Ascending aorta (tissue), 2 donors: ENCODE results near the gene UBE4A. TPM values are rescaled to one million over a fixed set of nuclear protein-coding genes. Genes with fewer than 3 reads are reported as not detected.

Source experiments
- DNase-seq, 2 donors: peaks; one replicate each; pipeline ENCODE4 v3.0.0-alpha.2; 2019; ENCODE audit warnings: low spot score in 2 of 2
- H3K27ac ChIP-seq, 2 donors: fragments of 200-600 bp; sonication (generic); one replicate each; pipeline ENCODE4 v1.5.1; 2016 to 2017; ENCODE audit warnings: mild to moderate bottlenecking in 1 of 2
- H3K27me3 ChIP-seq: fragments of 200-600 bp; sonication (generic); one replicate; pipeline ENCODE4 v1.5.1; 2017
- H3K36me3 ChIP-seq, 2 donors: fragments of 200-600 bp; sonication (generic); one replicate each; pipeline ENCODE4 v1.5.1; 2016
- H3K4me1 ChIP-seq, 2 donors: fragments of 200-600 bp; sonication (generic); one replicate each; pipeline ENCODE4 v1.5.1; 2016 to 2017; ENCODE audit warnings: mild to moderate bottlenecking in 1 of 2
- H3K4me3 ChIP-seq, 2 donors: fragments of 200-600 bp; sonication (generic); one replicate each; pipeline ENCODE4 v1.5.1; 2016 to 2017; ENCODE audit warnings: mild to moderate bottlenecking in 1 of 2
- H3K9me3 ChIP-seq, 2 donors: fragments of 200-600 bp; sonication (generic); one replicate each; pipeline ENCODE4 v1.5.1; 2016
- CTCF ChIP-seq, 3 experiments: fragments of 200-600 bp in 2 of 3; fragments of 450-650 bp in 1 of 3; sonication (generic) in 2 of 3; IDR thresholded peaks; one replicate each; pipeline ENCODE4 v1.5.1; 2016 to 2019; ENCODE audit warnings: antibody characterized with exemption in 3 of 3, mild to moderate bottlenecking in 1 of 3, moderate library complexity in 1 of 3
- intact Hi-C: fragments of 100-400 bp; cut with DNase I; formaldehyde crosslinking; loops from one replicate; pipeline ENCODE4 v1.15.1; 2023
- total RNA-seq: library from RNA; depleted of rRNA; stranded (reverse); fragments of >200 nt; gene quantifications from one replicate; pipeline ENCODE4 v1.1.0, GENCODE V29; 2016

UBE4A gene
- total RNA-seq, 1 donor from 2014 or later: 24.6 TPM

DNA sequence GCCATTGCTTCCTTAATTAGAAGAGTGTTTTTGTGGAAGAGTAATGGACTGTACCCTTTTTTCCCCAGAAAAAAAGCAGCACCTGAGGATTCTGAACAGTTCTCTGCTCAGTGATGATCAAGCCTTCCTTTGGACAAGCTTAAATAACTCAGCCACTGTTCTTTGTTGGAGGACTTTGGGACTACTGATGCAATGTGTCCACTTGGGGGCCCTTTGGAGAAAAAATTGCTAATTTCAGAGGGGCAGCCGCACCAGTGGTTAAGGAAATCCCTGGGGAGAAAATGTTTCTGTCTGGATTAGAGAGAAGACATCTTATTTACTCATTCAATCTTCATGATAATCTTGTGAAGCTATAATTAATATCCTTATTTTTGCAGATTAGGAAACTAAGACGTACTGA is 71.6 kb downstream of the UBE4A start:
- peaks cover 0 to 3% of the 10 kb centered on the region in 2 donors for H3K4me1 ChIP-seq
- H3K36me3 ChIP-seq: no peaks in the 10 kb centered on the region
- no peaks in the 10 kb centered on the region for H3K9me3 ChIP-seq
- intact Hi-C loops: loop anchor here (10.0 kb wide), 1 partner anchor 674 kb away; the partner anchor contains the start of genes C2CD2L and DPAGT1
- no peak for DNase-seq
- no peak overlapping the region for H3K27ac ChIP-seq
- H3K4me3 ChIP-seq: no peak overlapping the region
- no peak for TF ChIP-seq CTCF (IDR thresholded peaks at IDR 0.05)
- no peaks in the 10 kb centered on the region for H3K27me3 ChIP-seq

DNA sequence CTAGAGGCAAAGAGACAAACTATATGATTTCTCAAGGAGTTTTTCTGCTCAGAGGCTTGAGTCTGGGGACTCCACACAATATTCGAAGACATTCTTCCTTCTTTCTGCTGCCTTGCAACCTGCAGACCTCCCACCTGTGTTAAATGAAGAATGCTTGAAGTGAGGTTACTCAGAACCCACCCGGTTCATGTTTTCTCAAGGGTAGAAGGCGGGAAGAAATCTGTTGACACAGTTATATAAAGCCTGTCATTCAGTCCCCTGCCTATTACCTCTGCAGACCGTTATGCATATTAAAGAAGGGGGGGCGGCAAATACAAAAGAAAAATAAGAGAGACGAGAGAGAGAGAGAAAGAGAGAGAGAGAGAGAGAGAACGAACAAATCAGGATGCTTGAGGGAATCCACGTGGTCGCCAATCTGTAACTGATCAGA is 74.7 kb downstream of the UBE4A start:
- peaks cover 3 to 8% of the 10 kb centered on the region in 2 donors for H3K4me1 ChIP-seq

DNA sequence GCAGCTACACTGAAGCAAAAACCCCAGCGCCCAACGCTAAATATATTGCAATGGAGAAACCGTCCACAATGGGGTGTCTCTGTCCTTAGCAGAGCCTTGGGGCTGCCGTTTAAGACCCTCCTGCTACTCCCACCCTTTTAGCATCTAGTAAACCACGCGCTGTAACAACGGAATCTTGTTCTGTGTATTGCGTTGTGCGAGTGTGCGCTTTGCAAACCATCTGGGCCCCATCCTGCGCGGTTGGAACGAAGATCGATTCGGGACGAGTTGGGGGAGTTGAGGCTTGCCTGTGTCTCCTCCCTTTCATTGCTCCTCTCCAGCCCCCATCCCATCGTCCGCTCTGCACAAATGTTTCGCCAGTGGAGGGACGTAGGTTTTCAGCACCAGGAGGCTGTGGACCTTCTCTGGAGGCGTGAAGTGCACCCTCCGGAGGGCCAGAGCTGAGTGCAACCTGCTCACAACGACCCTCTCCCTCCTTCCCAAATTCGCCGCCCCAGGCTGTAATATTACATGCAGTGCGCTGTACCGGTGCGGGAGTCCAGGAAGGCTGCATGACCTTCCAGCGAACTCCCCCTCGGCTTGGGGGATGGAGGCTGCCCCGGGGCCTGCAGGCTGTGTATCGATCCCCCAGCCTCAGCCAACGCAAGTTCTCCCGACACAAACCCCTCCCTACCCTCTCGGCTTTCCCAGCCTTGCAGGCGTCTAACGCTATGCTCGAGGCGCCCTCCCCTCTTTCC is 75.3 kb downstream of the UBE4A start:
- Histone ChIP-seq H3K4me1 (peaks cover 3 to 13% of the 10 kb centered on the region in 2 donors), H3K27me3 (no peaks in the 10 kb centered on the region), H3K9me3 (no peaks in the 10 kb centered on the region), H3K27ac (peak overlapping the region; percentile 95 to 96), H3K4me3 (peak overlapping the region; percentile 73 to 91), H3K36me3 (no peaks in the 10 kb centered on the region)
- peak in 1 of 2 donors; percentile 69 for DNase-seq
- TF ChIP-seq CTCF (IDR thresholded peaks at IDR 0.05): no peak
- intact Hi-C loops: loop anchor here (5.0 to 10.0 kb wide), 5 partner anchors 188 to 1998 kb away; partner anchors contain the start of genes C2CD2L, DPAGT1, SIDT2 and USP2

More for the DNA sequence above, 74.7 kb downstream of the UBE4A start:
- Histone ChIP-seq H3K9me3 (no peaks in the 10 kb centered on the region), H3K27me3 (no peaks in the 10 kb centered on the region), H3K27ac (no peak overlapping the region), H3K36me3 (no peaks in the 10 kb centered on the region), H3K4me3 (peak overlapping the region; percentile 73 to 91)
- DNase-seq: no peak
- no peak for TF ChIP-seq CTCF (IDR thresholded peaks at IDR 0.05)
- intact Hi-C loops: loop anchor here (10.0 kb wide), 1 partner anchor 671 kb away; the partner anchor contains the start of genes C2CD2L and DPAGT1

DNA sequence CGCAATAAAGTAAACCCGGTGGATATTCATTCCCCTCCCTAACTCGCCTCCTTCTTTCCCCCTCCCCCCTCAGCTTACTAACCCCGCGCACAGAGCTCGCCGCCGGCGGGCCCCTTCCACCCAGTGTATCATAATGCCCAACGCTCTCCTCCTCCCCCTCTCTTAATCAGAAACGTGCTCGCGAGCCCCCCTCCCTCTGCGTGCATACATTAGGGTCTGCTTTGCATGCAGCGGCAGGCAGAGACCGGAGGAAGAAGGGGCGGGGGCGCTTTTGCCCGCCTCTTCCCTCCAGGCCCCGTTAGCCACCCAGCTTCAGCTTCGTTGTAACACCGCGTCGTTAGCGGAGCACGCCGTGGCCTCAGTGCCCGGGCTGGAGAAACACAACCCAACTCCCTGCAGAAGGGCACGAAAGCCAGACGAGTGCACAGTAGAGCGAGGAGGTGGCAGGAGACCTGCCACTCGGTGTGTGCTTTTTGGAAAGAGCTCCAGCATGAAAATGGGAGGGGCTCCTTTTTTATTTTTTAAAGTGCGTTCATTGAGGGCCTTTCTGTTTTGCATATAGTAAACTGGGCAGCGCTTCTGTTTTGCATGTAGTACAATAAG is 76.0 kb downstream of the UBE4A start:
- Histone ChIP-seq H3K4me3 (peak overlapping the region; percentile 73 to 91), H3K27me3 (no peaks in the 10 kb centered on the region), H3K36me3 (no peaks in the 10 kb centered on the region), H3K27ac (peak overlapping the region; percentile 95 to 96), H3K9me3 (no peaks in the 10 kb centered on the region), H3K4me1 (peaks cover 3 to 18% of the 10 kb centered on the region in 2 donors)
- DNase-seq: peak in 1 of 2 donors; percentile 70
- no peak for TF ChIP-seq CTCF (IDR thresholded peaks at IDR 0.05)
- intact Hi-C loops: loop anchor here (5.0 to 10.0 kb wide), 5 partner anchors 187 to 1997 kb away; partner anchors contain the start of genes C2CD2L, DPAGT1, SIDT2 and USP2

GRCh38 chr11:118435893-118436624 is 76.7 kb downstream of the UBE4A start, which contains the start of gene KMT2A:
Gene KMT2A, plus strand, starts transcription at chr11:118436492. Its CDS starts 21 bp downstream, at chr11:118436513.
- intact Hi-C loops: loop anchor here (1.0 to 10.0 kb wide), 8 partner anchors 35 to 1996 kb away; partner anchors contain the start of genes ATP5MG, C2CD2L, DPAGT1 and IFT46
- Histone ChIP-seq H3K27me3 (no peaks in the 10 kb centered on the region), H3K4me3 (peak within 1 kb of the TSS; percentile 73 to 91), H3K36me3 (no peaks in the 10 kb centered on the region), H3K4me1 (peaks cover 3 to 18% of the 10 kb centered on the region in 2 donors), H3K27ac (peak within 1 kb of the TSS; percentile 95 to 96), H3K9me3 (no peaks in the 10 kb centered on the region)
- peak in 1 of 3 experiments; percentile 99 for TF ChIP-seq CTCF (IDR thresholded peaks at IDR 0.05)
- DNase-seq: peak; percentile 86 to 98
